Endothelial cell of umbilical vein (primary cell): ENCODE data around the gene CELSR1. TPM values are rescaled to one million over a fixed set of nuclear protein-coding genes. Genes with fewer than 3 reads are reported as not detected.

Experiments used
- BruUV-seq: library from RNA; stranded (reverse); fragments of 400-500 nt; replicated peaks from 2 replicates; lab custom pipeline; 2021; lab: Mats Ljungman, UMichigan
- CTCF ChIA-PET: fragments of 300-600, 350-600 bp; sonication (Branson Sonifier 250); formaldehyde crosslinking; loops from one replicate; lab custom pipeline; 2021; ENCODE audit warnings: antibody characterized with exemption, inconsistent platforms; lab: Charles Lee
- POLR2A ChIA-PET: fragments of 300-600, 350-600 bp; sonication (Branson Sonifier 250); formaldehyde crosslinking; loops from one replicate; lab custom pipeline; 2021; ENCODE audit warnings: antibody characterized with exemption, inconsistent platforms; lab: Charles Lee
- DNase-seq: peaks from one replicate; pipeline ENCODE4 v3.0.0-alpha.2; 2011; ENCODE audit warnings: low read depth, low spot score
- FAIRE-seq: peaks from 2 replicates; lab custom pipeline; 2011; peaks lifted over from hg19 to GRCh38; lab: Jason Lieb, UNC
- H2AFZ ChIP-seq: 2 replicates; pipeline ENCODE4 v1.6.0; 2012; ENCODE audit warnings: low read depth, low read length, control low read depth, inconsistent platforms
- H3K27ac ChIP-seq: 2 replicates; pipeline ENCODE4 v1.5.1; 2011; ENCODE audit warnings: low read depth, mild to moderate bottlenecking, control low read depth, low read length, moderate library complexity; ENCODE audit not compliant: insufficient read depth
- H3K27me3 ChIP-seq, 2 experiments: 2 replicates each; pipeline versions ENCODE4 v1.6.0 to v1.6.1; 2011; ENCODE audit warnings: low read length in 2 of 2, mixed read lengths in 1 of 2; ENCODE audit not compliant: control insufficient read depth in 2 of 2, insufficient read depth in 2 of 2
- H3K36me3 ChIP-seq, 2 experiments: 2 replicates in 1 of 2; 3 replicates in 1 of 2; pipeline ENCODE4 v1.5.1; 2011; ENCODE audit warnings: low read length in 2 of 2, mild to moderate bottlenecking in 1 of 2, moderate library complexity in 1 of 2; ENCODE audit not compliant: control insufficient read depth in 2 of 2, insufficient read depth in 2 of 2; ENCODE audit errors: extremely low read depth in 1 of 2
- H3K4me1 ChIP-seq: 3 replicates; pipeline ENCODE4 v1.5.1; 2011; ENCODE audit warnings: mild to moderate bottlenecking, low read length; ENCODE audit not compliant: control insufficient read depth, insufficient read depth; ENCODE audit errors: extremely low read depth
- H3K4me2 ChIP-seq: 2 replicates; pipeline ENCODE4 v1.6.1; 2011; ENCODE audit warnings: low read length, control low read depth, mixed read lengths; ENCODE audit not compliant: insufficient read depth
- H3K4me3 ChIP-seq, 3 experiments: fragments of 200-600 bp in 1 of 3; sonication (generic), shearing (Covaris generic) in 1 of 3; replicated peaks in 1 of 3; 2 replicates each; pipeline ENCODE4 v1.5.1; 2011 to 2016; ENCODE audit warnings: control low read depth in 3 of 3, low read length in 3 of 3, mild to moderate bottlenecking in 2 of 3, inconsistent platforms in 1 of 3, low read depth in 1 of 3, moderate library complexity in 1 of 3; ENCODE audit not compliant: insufficient read depth in 1 of 3
- H3K79me2 ChIP-seq: 2 replicates; pipeline ENCODE4 v1.6.0; 2012; ENCODE audit warnings: low read length, inconsistent platforms; ENCODE audit not compliant: control insufficient read depth, insufficient read depth
- H3K9ac ChIP-seq: replicated peaks from 2 replicates; pipeline ENCODE3; 2011; ENCODE audit warnings: low read length, control low read depth; ENCODE audit not compliant: insufficient read depth; ENCODE audit errors: extremely low read depth
- H3K9me1 ChIP-seq: replicated peaks from 3 replicates; pipeline ENCODE4 v1.6.0; 2011; ENCODE audit warnings: mild to moderate bottlenecking, low read length; ENCODE audit not compliant: control insufficient read depth, insufficient read depth; ENCODE audit errors: extremely low read depth
- H3K9me3 ChIP-seq: replicated peaks from 2 replicates; pipeline ENCODE4 v1.5.1; 2012; ENCODE audit warnings: low read length, inconsistent platforms; ENCODE audit not compliant: control insufficient read depth, insufficient read depth
- H4K20me1 ChIP-seq: replicated peaks from 2 replicates; pipeline ENCODE3; 2011; ENCODE audit warnings: mild to moderate bottlenecking, low read length; ENCODE audit not compliant: control insufficient read depth, insufficient read depth; ENCODE audit errors: extremely low read depth
- EZH2 ChIP-seq: IDR thresholded peaks from 2 replicates; pipeline ENCODE4 v1.6.1; 2012; ENCODE audit warnings: borderline replicate concordance, low read depth, mild to moderate bottlenecking, moderate library complexity, low read length, inconsistent platforms; ENCODE audit not compliant: severe bottlenecking
- FOS ChIP-seq: IDR thresholded peaks from 2 replicates; pipeline ENCODE4 v1.6.1; 2011; ENCODE audit warnings: mild to moderate bottlenecking, low read length, moderate library complexity, borderline replicate concordance; ENCODE audit not compliant: insufficient read depth
- GATA2 ChIP-seq: IDR thresholded peaks from 2 replicates; pipeline ENCODE4 v1.7.0; 2011; ENCODE audit warnings: low read depth, mild to moderate bottlenecking, moderate library complexity, mixed read lengths, low read length; ENCODE audit not compliant: insufficient read length, insufficient read depth
- JUN ChIP-seq: IDR thresholded peaks from 2 replicates; pipeline ENCODE4 v1.6.1; 2011; ENCODE audit warnings: borderline replicate concordance, low read depth; ENCODE audit not compliant: insufficient read length, insufficient read depth
- MYC ChIP-seq: IDR thresholded peaks from one replicate; pipeline ENCODE4 v1.6.1; 2011; ENCODE audit warnings: mild to moderate bottlenecking, low read depth, low read length
- POLR2A ChIP-seq: IDR thresholded peaks from 2 replicates; pipeline ENCODE4 v1.6.1; 2012; ENCODE audit warnings: low read depth, mild to moderate bottlenecking, control low read depth, low read length
- POLR2AphosphoS5 ChIP-seq: IDR thresholded peaks from 2 replicates; pipeline ENCODE4 v1.6.1; 2012; ENCODE audit warnings: low read depth, mild to moderate bottlenecking, control low read depth, low read length, moderate library complexity; ENCODE audit not compliant: insufficient read depth
- dilution Hi-C: fragments of 300-500 bp; cut with MboI; formaldehyde crosslinking; loops from one replicate; pipeline ENCODE4 v1.15.0; 2019; ENCODE audit warnings: low sequenced_read_pairs; ENCODE audit not compliant: extremely low pct_ligation_motif_present
- intact Hi-C: fragments of 100-400 bp; cut with micrococcal nuclease; formaldehyde crosslinking; loops from one replicate; pipeline ENCODE4 v1.10.0; 2022
- polyA plus RNA-seq, 4 experiments: library from polyadenylated mRNA; depleted of rRNA in 3 of 4; stranded (reverse) in 3 of 4; unstranded in 1 of 4; fragments of >200 nt; gene quantifications; 2 replicates each; pipeline versions ENCODE4 v1.2.1 to v1.2.3, GENCODE V29; 2011 to 2012; ENCODE audit warnings: missing spikeins in 1 of 4
- total RNA-seq: library from RNA; stranded (reverse); gene quantifications from 2 replicates; pipeline ENCODE4 v1.2.3, GENCODE V29; 2021
- TF ChIP-seq, protein P1 (sequence below), 2 donors: IDR thresholded peaks; 1 replicate in 1 of 2; 2 replicates in 1 of 2; pipeline ENCODE4 v1.5.1; 2011; ENCODE audit warnings: low read length in 2 of 2, mild to moderate bottlenecking in 2 of 2, moderate library complexity in 2 of 2, control low read depth in 1 of 2, inconsistent platforms in 1 of 2, low read depth in 1 of 2; ENCODE audit not compliant: insufficient read depth in 1 of 2; ENCODE audit errors: extremely low read depth in 1 of 2
- TF ChIP-seq, protein P2 (sequence below): IDR thresholded peaks from 2 replicates; pipeline ENCODE4 v1.6.1; 2011; ENCODE audit not compliant: insufficient read depth, insufficient read length

Gene CELSR1
- total and polyA plus RNA-seq, 2 donors (not counting 3 experiments of a cell fraction or from before 2014, with no cell fraction given), result 3.7 to 5.4 TPM

DNA sequence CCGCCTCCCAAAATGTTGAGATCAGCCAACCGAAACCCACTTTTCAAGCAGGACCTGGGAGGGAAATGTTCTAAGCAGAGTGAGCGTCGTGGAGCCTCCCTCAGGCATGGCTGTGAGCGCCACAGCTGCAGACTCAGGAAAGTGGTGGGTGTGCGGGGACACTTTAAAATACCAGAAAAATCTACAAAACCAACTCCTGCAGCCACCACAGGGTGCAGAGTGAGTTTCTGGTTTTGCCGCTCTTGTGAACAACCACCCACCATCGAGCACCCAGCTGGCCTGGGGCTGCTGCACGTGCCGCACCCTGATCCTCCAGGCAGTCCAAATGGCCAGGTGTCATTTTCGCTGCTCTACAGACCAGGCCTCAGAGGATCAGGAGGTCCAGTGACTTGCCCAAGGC, 46.9 kb downstream of the CELSR1 start:
- CTCF ChIA-PET, result interaction anchor here (1.6 kb wide), 1 partner anchor 123 kb away, joined by 4 read pairs; no protein-coding TSS in a partner anchor
- no TSS peak for BruUV-seq

More for the DNA sequence above, 46.9 kb downstream of the CELSR1 start:
- dilution Hi-C loops, result no loop called here
- DNase-seq (no peak), FAIRE-seq (no peak)
- Histone ChIP-seq H3K4me2 (no peak overlapping the region), H2AFZ (no peak overlapping the region), H3K9me3 (no peaks in the 10 kb centered on the region), H3K79me2 (no peaks in the 10 kb centered on the region), H3K9ac (no peak overlapping the region), H3K4me3 (no peak overlapping the region), H3K36me3 (no peaks in the 10 kb centered on the region), H3K4me1 (no peaks in the 10 kb centered on the region), H4K20me1 (no peaks in the 10 kb centered on the region), H3K9me1 (no peaks in the 10 kb centered on the region), H3K27me3 (no peaks in the 10 kb centered on the region), H3K27ac (no peak overlapping the region)
- TF ChIP-seq GATA2 (no peak), MYC (no peak), JUN (no peak), POLR2A (no peak), EZH2 (no peak), POLR2AphosphoS5 (no peak), FOS (no peak)
- TF ChIP-seq, protein P1, sequence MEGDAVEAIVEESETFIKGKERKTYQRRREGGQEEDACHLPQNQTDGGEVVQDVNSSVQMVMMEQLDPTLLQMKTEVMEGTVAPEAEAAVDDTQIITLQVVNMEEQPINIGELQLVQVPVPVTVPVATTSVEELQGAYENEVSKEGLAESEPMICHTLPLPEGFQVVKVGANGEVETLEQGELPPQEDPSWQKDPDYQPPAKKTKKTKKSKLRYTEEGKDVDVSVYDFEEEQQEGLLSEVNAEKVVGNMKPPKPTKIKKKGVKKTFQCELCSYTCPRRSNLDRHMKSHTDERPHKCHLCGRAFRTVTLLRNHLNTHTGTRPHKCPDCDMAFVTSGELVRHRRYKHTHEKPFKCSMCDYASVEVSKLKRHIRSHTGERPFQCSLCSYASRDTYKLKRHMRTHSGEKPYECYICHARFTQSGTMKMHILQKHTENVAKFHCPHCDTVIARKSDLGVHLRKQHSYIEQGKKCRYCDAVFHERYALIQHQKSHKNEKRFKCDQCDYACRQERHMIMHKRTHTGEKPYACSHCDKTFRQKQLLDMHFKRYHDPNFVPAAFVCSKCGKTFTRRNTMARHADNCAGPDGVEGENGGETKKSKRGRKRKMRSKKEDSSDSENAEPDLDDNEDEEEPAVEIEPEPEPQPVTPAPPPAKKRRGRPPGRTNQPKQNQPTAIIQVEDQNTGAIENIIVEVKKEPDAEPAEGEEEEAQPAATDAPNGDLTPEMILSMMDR (IDR thresholded peaks at IDR 0.05; ENCODE audit: extremely low read depth in 1 of 2, insufficient read depth in 1 of 2, low read depth in 1 of 2, low read length in 2 of 2), result no peak
- TF ChIP-seq, protein P2, sequence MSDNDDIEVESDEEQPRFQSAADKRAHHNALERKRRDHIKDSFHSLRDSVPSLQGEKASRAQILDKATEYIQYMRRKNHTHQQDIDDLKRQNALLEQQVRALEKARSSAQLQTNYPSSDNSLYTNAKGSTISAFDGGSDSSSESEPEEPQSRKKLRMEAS, result no peak
- intact Hi-C loops, result no loop called here
- POLR2A ChIA-PET, result no interaction called here
